Stimulated activated CD8-positive, alpha-beta memory T cell treated with anti-CD3 and anti-CD28 coated beads, Interleukin-12 subunit alpha, Interleukin-12 subunit beta, amount 100 ng/mL, for 24 hours (primary cell): ENCODE measurements around the gene WDR7.

Experiments
- DNase-seq: peaks from one replicate; pipeline ENCODE4 v3.0.0-alpha.2; 2020; ENCODE audit errors: extremely low read depth

Gene WDR7

GRCh38 chr18:56722518-56722917 lies 71.4 kb downstream of the WDR7 start:
- no peak for DNase-seq

DNA sequence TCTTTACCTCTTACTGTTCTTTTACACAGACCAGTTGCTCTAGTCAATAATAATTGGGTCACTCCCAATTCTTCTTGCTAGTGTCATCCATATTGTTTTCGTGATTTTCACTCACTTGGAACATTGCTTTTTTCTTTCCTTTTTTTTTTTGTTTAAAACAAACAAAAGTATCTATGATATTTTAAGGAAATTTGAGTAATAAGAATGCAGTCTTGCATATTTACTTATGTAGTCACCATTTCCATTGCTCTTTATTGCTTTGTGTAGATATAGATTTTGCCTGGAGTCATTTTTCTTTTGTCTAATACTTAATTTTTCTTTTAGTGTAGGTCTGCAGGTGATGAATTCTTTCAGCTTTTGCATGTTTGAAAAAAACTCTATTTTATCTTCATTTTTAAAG lies 71.9 kb downstream of the WDR7 start:
- no peak for DNase-seq

- no peak for DNase-seq
Measured at GRCh38 chr18:56723706-56724105, 72.5 kb downstream of the WDR7 start.

DNA sequence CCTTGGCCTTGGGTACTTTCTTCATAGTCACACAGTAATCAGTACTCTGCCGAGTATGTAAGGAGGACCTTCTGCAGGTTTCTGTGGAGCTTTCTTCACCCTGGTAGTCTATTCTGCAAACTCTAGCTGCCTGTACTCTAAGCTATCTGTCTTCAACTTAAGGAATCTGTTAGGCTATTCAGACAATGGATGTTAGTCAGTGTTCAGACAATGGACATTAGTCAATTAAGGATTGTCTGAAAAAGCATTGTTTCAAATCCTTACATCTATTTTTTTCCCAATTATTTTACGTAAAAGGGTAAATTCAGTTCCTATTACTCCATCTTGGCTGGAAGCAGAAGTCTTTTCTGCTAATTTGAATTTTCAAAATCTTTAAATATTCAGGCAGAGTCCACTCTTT lies 75.7 kb downstream of the WDR7 start:
- no peak for DNase-seq

DNA sequence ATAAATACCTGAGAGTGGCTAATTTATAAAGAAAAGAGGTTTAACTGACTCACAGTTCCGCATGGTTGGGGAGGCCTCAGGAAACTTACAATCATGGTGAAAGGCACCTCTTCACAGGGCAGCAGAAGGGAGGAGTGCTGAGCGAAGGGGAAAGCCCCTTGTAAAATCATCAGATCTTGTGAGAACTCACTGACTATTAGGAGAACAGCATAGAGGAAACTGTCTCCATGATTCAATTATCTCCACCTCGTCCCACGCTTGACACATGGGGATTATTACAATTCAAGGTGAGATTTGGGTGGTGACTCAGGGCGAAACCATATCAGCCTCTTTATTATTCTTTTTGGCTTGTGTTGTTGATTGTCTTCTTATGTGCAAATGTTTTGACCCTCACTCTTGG lies 76.2 kb downstream of the WDR7 start:
- no peak for DNase-seq

GRCh38 chr18:56728741-56729140 lies 77.6 kb downstream of the WDR7 start:
- no peak for DNase-seq

DNA sequence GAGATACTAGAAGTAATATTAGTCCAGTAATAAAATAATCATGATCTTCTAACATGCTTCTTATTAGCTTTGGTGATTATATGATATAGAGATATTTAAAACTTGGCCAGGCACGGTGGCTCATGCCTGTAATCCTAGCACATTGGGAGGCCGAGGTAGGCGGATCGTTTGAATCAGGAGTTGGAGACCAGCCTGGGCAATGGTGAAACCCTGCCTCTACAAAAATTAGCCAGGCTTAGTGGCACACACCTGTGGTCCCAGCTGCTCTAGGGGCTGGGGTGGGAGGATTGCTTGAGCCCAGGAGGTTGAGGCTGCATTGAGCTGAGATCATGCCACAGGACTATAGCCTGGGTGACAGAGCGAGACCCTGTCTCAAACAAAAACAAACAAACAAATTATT lies 87.0 kb downstream of the WDR7 start:
- DNase-seq = no peak

GRCh38 chr18:56739731-56740130 lies 88.6 kb downstream of the WDR7 start:
- no peak for DNase-seq

DNA sequence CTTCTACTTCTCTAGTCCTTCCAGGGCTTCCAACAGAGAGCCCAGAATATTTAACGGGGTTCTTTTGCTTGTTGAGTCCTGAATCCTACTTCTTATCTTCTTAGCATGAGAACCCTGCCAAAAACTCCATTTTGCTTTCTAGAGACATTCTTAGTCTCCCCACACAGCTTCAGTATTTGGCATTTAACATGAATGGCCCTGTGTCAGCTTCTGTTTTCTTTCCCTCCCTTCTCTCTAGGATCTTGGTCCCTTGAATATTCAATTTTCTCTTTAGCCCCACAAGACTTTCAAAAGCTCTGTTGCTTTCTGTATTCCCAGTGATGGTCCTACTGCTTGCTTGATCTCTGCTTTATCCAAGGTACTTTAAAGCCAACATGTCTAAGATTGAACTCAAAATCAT lies 89.5 kb downstream of the WDR7 start:
- DNase-seq = no peak

DNA sequence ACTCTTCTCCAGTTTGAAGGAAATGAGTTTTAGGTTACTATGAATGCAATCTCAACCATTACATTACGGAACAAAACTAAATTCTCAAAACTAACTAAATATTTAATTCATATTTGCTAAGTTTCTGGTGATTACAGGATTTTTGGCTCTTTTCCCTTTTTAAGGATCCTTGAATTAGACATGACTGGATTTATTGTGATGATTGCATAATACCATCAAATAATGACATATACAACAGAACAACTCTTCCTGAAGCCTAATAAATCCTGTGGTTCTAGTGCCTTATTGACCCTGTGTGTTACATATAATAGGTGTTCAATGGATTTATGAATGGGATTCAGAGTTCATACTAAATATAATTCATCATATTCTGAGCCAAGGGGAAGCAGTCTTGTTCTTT lies 90.5 kb downstream of the WDR7 start:
- DNase-seq = no peak

DNA sequence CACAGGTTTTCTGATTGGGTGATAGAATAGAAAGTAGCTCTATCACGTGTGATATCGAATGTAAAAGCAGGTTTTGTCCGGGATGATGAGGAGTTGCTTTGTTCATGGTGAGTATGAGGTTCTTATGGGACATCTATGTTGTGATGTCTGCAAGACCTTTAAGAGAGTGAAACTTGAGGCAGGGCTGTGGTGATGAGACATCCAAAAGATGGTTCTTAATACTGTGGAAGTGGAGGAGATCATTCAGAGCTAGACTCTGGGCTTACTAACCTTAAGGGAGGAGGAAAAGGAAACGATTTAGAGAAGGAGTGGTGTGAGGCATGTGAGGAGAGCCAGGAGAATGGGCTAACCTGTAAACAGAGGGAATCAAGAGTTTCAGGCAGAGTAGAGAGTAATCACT lies 92.0 kb downstream of the WDR7 start:
- no peak for DNase-seq

DNA sequence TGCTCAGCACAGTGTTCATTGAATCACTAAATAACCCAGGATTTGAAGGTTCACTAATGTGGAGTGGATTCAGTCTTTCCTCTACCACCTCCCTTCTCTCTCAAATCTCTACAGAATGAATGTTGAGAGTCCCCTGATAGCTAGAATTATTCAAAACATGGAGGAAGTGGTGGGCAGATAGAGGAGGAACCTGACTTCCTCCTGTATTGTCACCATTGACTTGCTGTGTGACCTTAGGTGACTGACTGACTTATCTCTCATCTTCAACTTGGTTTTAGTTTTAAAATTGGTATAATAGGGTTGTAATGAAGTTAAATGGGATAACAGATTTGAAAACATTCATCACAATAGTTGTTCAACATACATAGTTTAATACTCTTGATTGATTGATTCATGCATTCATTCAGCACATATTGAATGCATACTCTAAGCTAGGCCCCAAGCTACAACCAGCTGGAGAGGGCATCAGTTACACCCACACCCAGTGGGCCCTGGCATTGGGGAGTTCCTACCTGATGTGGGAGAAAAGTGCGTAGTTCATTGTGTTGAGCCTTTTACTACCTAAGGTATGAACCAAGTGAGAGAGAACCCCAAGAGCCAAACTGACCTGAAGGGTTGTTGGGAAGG lies 96.0 kb downstream of the WDR7 start:
- DNase-seq = no peak

DNA sequence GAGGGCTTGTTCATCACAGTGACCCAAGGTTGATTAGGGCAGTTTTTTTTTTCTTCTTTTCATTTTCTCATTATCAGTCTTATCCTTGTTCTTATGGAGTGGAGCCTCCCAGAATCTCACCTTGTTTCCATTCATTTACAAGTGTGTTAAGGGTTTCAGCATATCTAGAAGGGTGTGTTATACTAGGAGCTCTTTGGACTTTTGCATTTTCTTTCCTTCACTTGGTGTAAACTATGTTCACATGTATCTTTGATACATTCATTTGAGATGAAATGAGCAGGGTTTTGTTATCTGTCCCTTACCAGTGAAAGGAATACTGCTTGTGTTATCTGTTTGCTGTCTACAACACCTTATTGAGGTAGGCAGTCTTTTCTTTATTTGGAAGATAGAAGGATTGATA lies 96.7 kb downstream of the WDR7 start:
- no peak for DNase-seq

GRCh38 chr18:56748698-56749268 lies 97.6 kb downstream of the WDR7 start:
- DNase-seq = no peak

DNA sequence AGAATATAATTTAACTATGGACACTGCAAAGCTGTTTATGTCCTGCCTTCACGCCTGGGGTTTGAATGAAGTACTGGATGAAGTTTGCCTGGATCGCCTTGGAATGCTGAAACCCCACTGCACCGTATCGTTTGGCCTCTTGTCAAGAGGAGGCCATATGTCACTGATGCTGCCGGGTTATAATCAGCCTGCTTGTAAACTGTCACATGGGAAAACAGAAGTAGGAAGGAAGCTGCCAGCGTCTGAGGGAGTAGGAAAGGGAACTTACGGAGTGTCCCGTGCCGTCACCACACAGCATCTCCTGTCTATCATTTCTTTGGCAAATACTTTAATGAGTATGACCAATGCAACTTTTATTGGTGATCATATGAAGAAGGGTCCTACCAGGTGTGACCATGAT lies 105.8 kb downstream of the WDR7 start:
- no peak for DNase-seq

- no peak for DNase-seq
Measured at GRCh38 chr18:56770097-56770496, 118.9 kb downstream of the WDR7 start.

DNA sequence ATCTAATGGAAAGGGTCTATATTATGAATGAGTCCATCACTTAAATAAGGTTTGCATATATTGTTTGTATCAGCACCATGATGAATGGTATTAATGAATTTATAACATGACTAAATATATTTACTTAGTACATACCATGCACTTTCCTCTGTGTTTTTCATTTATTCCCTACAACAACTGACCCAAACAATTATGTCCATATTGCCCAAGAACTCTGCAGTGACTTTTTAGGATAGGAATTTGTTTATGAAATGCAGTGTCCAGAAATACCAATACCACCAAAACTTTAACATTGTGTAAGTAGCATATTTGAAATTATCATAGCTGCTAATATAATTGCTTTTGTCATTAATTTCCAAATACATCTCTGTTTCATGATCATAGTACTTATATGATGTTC lies 119.7 kb downstream of the WDR7 start:
- no peak for DNase-seq

GRCh38 chr18:56775701-56776100 lies 124.5 kb downstream of the WDR7 start:
- no peak for DNase-seq

- DNase-seq = no peak
Measured at GRCh38 chr18:56787390-56787789, 136.2 kb downstream of the WDR7 start.

DNA sequence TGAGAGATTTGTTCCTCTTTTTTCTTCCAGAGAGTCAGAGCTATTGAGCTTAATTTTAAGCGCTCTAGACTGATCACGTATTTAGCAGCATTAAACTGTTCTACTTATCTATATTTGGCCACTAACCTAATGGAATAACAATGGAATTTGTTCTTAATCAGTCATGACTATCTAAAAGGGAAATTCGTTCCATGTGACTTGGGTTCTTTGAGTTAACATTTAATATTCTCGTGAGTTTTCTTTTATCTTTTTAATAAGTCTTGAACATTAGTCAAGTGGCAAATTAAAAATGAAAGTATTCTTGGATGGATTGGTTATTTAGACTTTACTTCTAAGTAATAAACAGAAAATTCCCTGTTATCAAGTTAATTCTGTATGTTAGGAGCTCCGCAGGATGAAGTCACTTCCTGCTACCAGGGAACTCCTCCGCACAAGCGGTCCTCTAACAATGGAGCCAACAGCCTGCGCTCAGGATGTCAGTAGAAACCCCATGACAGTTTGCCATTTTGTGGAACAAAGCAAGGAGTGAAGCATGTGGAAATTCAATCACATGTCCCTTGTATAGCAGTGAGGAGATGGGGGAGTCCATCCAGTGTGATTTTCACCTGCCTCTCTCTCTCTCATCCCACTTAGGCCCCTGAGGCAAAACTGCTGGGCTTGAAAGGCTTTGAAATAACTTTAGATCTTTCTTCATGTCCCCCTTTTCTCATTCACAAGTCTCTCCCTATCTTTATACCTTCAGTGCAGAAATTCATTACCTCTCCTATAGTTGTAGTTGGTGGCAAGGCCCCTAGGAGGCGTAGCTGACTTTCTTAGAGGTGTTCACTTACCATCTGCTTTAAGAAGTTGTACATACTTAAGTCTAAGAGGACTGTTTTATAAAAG lies 138.1 kb downstream of the WDR7 start:
- DNase-seq = no peak

DNA sequence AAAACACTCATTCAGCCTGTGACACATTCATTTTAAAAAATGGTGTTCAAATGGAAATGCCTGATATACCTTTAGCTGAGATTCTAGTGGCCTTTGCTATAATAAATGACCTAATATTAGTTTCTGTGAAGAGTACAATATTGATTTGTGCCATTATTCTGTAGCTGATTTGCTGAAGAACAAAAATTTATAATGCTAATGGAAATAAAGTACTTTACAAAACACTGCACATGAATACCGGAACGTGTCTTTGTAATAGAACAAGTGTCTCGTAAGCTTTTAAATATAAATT lies 138.7 kb downstream of the WDR7 start:
- DNase-seq = no peak

DNA sequence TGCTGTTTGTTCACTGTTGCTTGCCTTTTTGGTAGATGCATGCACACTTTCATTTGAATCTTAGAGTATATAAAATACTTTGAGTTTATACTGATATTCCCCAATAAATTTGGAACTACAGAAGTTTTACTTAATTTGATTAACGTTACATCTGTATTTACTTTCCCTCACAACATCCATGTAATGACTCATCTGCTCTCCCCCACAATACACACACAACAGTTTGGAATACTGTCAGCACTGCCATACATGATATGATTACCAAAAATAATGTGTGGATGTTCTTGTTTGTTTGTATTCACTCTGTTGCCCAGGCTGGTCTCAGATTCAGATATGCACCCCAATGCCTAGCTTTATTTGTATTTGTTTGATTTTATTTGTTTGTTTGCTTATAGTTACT lies 144.2 kb downstream of the WDR7 start:
- DNase-seq = no peak

- no peak for DNase-seq
Measured at GRCh38 chr18:56799756-56800155, 148.6 kb downstream of the WDR7 start.
